Mesenteric fat pad (tissue), 1 donor: ENCODE data around the gene MTA1. TPM values are rescaled to one million over a fixed set of nuclear protein-coding genes. Genes with fewer than 3 reads are reported as not detected.
A peak's percentile ranks its signal among the peaks of the same experiment; 100 is the strongest.

Source experiments
- DNase-seq: peaks from one replicate; pipeline ENCODE4 v3.0.0-alpha.2; 2020; ENCODE audit warnings: low spot score
- total RNA-seq: library from RNA; stranded (reverse); fragmentation: NEBNext Ultra II Directional; extraction: Animal tissue kit (Norgen Biotek cat#: 25700); gene quantifications from one replicate; pipeline ENCODE4 v1.2.1, GENCODE V29; 2021
- donor health status: DM: yes; HTN: yes; CAD: no.

MTA1 gene
- total RNA-seq, 1 donor from 2014 or later, result 87.1 TPM

DNA sequence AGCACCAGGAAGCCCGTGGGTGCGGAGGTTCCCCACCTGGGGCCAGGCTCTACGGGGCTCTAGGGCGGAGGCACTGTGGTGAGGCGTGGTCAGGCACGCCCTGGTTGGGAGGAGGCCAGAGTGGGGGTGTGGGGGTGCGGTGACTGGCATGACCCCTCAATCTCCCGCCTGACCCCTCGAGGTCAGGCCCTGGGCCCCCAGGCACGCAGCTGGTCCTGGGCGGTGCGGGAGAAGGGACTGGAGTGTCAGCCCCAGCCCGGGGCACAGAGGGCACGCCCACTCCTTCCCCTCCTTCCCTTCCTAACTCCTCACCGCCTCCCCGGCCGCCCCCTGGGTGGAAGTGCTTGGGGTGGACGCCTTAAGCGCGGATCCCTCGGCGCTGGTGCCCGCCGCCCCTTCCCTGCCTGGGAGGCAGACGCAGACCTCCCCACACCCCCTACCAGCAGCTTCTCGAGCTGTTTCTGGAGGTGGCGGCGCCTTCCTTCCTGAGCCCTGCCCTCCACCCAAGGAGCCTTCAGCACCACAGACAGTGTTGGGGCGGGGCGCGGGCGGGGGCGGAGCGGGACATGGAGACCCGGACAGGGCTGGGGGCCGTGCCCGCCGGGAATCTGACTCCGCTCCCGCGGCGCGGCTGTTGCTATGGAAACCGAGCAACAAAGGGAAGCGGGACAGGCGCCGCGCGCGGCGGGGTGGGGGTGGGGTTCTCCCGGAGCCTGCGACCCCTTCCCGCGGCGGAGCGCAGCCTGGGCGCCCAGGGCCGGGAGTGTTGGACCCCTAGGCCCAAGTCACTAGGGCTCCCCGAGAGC, 54.3 kb downstream of the MTA1 start:
- DNase-seq, result peak; percentile 97

DNA sequence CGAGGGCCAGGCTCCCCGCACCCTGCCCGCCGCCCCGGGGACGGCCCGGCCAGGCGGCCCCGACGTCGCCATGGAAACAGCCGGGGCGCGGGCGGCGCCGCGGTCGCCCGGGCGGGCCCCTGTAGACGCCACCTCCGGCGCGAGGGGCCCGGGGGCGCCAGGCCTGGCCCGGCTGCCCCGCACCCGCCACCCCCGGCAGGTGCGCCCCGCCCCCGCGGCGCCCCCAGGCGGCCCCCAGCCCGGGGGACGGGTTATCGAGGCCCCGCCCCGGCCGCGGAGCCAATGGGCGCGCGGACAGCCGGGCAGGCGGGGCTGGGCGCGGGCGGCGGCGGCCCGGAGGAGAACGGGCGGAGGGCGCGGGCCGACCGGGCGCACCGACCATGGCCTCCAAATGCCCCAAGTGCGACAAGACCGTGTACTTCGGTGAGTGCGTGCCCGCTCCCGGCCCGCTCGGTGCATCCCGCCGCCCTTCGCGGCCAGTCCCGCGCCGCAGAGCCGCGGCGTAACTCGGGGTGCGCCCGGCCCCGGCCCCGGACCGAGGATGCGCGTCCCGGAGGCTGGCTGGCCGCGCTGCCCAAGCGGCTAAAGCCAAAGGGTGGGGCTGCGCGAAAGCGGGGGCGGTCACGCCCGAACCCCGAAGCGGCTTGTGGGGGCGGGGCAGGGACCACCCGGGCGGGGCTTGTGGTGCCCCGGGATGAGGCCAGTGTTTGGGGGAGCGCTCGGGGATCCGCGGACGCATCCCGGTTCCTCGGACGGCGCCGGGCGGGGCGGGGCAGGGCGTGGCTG, 55.0 kb downstream of the MTA1 start, which contains the start of gene CRIP2:
Gene CRIP2 (plus strand): TSS at position 339 of the 786 bp plus-strand sequence. CDS start 42 bp downstream, at position 381.
- no peak for DNase-seq

DNA sequence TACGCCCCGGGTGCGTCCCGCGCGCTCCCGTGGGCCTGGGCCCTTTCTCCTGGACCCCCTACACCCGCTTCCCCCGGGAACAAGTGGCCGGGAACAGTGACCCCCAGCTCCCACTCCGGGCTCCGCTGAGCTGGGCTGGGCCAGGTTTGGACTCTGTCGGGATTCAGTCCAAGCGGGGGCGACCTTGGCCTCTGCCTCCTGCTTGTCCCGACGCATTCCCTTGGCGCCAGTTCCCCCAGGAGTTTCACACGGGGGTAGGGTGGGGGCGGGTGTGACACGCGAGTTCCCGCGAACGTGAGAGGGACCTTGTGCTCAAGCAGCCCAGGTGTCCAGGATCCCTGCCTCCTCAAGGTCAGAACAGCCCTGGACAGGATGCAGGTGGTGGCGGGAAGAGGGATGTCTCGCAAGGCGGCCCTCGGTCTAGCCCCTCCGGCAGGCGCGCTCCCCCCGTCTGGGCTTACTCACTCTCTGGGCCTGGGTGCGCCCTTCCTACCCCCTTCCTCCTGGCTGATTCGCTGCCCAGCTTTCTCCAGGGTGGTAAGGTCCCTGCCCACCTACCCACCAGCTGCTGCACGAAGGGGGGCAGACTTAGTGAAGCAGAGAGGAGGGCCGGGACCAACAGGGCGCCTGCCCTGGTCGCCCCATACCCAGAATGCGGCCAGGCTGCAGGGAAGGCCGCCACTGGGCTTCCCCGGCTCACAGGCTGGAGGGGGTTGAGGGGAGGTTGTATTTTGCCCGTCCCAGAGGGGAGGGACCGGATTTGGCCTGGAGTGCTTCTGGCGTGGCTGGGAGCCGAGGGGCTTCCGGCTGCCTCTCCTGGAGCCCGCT, 55.9 kb downstream of the MTA1 start:
- DNase-seq, result no peak

DNA sequence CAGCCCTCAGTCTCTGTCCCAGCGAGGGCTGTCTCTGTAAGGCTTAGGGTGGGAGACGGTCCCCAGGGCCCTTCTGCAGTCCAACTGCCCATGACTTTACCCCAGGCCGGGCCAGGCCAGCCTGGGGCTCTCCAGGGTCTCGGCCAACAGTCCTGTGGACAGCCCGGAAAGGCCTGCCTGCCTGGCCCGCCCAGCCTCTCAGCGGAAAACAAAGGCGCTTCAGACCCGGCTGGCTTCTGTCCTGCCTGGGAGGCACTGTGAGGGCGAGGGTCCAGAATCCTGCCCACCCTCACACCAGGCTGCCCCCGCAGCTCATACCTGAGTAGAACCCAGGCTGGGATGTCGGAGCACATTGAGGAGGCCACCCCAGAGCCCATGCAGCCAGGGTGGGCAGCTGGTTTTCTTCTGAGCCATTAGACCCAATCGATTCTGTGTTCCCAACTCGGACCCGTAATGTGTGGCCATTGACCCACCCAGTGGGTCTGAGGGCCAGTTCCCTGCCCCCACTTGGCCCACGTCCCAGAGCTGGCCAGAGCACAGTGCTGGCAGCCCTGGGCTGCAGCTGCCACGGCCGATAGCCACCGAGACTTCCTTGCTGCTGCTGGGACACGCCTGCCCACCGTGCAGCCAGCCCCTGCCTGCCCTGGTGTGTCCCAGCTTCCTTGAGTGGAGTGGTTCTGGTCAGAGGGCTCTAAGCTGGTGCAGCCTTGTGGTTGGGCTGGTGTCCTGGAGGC, 56.6 kb downstream of the MTA1 start:
- no peak for DNase-seq

DNA sequence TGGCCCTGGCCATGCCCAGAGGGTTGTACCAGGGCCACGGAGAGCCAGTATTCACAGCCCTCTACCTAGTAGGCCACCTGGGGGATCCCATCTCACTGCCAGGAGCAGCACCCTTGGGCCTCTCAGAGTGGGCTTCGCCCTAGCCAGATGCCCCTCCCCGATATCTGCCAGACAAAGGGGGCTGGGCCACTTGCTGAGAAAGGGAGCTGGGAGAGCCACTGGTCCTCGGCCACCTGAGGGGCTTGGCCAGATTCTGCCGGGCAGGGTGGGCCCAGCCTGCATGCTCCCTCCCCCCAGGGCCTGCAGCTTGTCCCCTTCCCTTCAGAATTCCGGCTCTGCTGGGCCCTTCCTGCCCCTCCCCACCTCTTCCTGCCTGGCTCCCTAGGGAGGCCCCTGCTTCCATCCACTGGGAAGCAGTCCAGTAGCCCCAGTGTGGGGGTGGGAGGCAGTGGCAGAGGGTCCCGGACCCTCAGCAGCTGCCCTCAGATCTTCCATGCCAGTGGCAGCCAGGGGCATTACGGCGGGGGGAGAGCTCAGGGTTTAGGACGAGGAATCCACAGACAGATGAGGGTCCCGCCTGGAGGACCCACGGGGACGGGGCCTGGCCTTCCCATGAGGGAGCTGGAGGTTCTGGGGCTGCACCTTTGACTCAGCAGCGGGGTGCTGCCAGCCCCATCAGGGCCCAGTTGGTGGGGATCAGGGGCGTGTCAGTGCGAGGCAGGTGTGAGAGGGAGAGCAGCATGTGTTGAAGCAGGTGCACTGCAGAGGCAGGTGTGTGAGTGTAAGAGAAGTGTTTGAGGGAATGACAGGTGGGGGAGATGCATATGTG, 57.4 kb downstream of the MTA1 start:
- no peak for DNase-seq

DNA sequence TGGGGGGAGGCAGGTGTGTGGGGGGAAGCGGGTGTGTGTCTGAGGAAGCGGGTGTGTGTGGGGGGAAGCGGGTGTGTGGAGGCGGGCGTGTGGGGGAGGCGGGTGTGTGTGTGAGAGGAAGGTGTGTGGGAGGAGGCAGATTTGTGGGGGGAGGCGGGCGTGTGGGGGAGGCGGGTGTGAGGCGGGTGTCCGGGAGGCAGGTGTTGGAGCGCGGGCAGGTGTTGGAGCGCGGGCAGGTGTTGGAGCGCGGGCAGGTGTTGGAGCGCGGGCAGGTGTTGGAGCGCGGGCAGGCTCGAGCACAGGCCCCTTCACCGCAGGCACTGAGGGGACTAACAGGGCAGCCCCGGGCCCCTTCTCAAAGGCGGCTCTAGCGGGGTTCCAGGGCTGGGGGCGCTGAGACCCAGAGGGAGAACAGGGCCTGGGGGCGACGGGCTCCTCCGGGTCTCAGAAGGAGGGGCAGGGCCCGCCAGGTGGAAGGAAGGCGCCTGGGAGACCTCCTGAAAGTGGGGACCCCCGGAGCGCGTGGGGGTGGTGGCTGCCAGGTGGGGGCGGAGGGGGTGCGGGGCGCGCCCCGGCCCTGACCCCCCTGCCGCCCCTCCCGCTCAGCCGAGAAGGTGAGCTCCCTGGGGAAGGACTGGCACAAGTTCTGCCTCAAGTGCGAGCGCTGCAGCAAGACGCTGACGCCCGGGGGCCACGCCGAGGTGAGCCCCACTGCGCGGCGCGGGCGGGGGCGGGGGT, 58.2 kb downstream of the MTA1 start:
- no peak for DNase-seq

DNA sequence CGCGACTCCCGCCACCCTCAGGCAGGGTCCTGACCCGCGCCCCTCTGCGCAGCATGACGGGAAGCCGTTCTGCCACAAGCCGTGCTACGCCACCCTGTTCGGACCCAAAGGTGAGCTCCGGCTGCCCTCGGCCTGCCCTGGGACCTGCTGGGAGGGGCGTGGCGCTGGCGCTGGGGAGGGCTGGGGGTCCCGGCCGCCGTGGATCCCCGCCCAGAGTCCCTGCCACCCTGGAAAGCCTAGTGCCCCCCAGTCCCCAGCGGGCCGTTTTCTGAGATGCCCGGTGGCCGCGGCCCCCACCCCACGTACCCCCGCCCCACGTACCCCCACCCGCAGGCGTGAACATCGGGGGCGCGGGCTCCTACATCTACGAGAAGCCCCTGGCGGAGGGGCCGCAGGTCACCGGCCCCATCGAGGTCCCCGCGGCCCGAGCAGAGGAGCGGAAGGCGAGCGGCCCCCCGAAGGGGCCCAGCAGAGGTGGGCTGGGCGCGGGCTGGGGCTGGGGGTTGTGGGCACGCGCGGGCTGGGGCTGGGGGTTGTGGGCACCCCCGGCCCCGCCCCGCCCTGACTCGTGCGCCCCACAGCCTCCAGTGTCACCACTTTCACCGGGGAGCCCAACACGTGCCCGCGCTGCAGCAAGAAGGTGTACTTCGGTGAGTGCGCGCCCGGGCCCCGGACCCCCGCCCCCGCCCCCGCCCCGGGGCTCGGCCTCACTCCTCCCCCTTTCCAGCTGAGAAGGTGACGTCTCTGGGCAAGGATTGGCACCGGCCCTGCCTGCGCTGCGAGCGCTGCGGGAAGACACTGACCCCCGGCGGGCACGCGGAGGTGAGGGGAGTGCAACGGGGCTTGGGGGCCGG, 59.0 kb downstream of the MTA1 start:
- DNase-seq, result no peak

DNA sequence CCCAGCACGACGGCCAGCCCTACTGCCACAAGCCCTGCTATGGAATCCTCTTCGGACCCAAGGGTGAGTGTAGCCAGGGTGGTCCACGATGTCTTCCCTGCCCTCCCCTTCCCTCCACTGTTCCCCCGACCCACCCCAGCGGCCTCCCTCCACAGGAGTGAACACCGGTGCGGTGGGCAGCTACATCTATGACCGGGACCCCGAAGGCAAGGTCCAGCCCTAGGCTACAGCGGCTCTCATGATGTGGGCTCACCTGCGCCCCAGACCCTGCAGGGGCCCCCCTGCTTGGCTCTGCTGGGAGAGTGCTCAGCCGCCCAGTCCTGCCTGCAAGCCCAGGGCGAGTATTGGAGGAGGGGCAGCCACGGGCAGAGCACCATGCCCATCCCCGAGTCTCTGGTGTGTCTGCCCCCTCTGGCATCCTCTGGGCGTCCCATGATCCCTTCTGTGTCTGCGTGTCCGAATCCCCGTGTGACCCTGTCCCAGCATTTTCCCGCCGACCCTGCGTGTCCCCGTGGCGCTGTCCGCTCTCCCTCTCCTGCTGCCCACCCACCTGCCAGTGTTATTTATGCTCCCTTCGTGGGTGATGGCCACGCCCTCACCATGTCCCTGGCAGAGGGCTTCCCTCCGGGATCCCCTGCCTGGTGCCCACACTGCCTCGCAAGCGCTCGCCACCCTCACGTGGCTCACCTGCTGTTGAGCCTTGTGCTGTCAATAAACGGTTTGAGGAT, 60.0 kb downstream of the MTA1 start:
- no peak for DNase-seq

DNA sequence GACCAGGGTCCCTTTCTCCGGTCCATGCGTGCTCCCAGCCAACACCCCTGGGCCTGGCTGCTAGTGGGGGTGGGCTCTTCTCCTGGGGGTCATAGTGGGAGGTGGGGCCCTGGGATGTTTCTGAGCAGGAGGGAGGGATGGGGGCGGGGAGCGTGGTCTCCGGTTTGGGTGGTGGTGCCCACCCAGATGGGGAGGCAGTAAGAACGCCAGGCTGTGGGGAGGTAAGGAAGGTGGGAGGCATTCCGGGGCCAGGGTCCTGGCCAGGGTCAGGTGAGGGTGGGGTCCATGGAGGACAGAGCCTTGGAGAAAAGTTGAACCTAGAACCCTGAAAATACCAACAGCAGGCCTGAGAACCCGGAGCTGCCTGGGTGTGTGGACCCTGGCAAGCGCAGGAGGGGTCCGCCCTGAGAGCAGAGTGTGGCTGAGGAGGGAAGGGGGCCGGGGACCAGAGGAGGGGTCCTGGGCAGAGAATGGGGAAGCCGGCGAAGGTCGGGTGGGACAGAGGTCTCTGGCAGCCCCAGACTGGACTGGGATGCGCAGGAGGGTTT, 60.6 kb downstream of the MTA1 start:
- no peak for DNase-seq

DNA sequence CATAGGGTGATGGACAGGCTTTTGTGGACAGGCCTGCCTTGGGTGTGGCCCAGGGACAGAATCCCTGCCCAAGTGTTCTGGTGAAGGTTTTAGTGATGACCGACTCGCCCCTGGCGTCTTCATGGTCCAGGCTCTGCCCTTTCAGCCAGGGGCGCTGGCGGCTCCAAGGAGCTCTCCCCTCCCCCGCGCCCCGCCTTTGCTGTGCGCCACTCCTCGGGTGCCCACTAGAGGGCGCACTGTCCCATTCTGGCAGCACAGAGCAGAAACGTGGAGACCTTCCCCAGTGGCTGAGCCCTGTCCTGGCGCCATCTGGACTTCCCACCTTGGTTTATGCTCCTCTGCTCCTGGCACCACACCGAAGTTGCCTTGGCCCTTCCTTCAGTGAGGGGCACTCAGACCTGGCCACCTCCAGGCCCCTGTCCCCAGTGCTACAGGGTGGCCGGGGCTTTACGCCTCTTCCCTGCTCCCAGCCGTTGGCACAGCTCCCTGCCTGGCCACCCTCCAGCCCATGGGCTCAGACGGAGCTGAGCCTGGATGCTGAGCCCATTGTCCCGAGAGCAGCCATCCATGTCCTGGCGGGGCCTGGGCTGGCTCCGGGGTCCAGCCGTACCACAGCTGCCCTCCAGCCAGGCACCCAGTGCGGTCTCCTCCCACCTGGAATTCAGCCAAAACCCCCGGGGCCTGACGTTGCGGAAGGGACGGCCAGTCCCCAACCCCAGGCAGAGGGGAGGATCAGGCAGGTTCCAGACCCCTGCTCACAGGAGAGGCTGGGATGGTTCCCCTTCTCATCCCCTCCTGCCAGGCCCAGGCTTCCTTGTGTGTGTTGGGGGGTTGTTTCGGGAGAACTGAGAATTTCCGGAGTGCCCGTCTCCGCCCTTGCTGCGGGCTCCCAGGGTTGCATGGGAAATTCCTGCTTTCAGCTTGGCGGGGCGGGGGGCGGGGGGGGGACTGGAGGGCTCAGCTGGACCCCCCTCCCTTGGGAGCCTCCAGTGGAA, 61.5 kb downstream of the MTA1 start:
- peak; percentile 96 for DNase-seq

DNA sequence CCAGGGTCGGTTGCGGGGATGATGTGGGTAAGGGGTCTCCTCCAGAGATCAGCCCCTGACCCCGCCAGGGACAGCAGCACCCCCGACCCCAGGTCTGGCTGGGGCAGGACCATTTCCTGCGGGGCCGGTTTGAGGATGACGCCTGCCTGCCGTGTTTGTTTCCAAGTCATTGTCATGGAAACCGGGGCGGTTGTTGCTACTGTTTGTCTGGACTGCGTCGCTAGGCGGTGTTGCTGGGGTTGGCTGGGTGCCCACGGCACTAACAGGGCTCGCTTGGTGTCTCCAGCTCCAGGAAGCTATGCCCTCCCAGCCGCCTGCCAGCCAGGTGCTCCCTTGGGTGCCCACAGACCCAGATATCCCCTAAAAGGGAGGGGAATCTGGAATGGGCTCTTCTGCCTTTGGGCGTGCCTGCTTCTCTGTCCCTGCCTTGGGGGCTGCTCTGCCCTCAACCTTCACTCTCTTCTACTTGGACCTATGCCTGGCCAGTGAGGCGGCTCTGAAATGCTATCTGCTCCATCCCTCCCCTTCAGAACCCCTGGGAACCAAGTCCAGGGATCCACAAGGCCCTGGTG, 62.3 kb downstream of the MTA1 start:
- DNase-seq, result peak; percentile 99

DNA sequence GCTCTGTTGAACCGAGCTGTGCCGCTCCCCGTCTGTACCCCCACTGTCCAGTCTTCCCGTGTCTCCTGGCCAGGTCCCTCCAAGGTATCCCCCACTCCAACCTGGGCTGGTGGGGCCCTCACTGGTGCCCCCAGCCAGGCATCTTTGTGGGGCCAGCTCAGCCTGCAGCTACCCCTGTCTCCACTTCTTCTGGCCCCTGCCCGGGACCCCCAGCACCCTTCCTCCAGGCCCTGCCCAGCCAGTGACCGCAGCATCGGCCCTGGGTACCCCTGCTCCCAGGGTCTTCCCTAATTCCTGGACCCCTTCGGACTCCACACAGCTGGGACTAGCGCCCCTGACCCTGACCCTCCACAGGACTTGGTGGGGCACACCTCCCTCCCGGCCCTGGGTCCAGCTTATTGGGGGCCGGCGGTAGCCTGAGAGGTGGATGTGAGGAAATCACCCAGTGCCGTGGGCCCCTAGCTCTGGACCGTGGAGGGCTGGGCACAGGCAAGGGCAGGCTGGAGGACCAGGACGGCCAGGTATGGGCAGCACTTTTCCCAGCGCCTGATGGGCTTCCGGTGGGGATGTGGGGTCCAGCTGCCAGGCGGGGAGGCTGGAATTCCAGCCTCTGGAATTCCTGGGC, 63.0 kb downstream of the MTA1 start:
- DNase-seq, result no peak

DNA sequence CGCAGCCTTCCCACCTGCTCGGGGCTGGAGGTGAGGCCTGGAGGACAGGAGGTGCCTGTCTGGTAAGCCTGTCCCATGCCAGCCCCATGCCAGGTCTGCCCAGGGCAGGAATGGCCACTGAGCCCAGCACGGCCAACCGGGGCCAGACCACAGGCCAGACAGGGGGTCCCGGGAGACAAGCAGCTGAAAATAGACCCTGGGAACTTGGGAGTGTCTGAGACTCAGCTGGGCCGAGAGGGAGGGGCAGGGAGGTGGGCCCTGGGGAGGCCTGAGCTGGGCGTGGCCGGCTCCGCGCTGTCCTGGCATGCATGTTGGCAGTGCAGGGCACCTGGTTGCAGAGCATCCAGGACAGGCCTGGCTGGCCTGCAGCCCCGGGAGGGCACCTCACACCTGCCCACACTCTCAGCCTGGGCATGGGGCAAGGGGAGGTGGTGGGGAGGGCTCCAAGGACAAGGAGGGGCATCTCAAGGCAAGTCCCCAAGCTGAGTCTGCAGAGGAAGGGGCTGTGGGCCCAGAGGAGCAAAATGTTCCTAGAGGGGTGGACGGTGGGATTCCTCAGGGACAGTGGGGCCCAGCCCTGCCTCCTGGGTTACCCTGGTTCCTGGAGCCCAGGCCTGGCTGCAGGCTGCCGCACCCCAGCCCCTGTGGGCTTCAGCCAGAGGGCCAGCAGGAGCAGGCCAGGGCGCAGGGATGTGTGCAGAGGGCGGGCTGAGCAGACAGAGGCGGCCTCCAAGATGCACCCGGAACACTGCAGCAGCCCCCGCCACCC, 63.9 kb downstream of the MTA1 start:
- DNase-seq, result no peak
